ENCODE measurements around the gene HIBADH. TPM values are rescaled to one million over a fixed set of nuclear protein-coding genes. Genes with fewer than 3 reads are reported as not detected.

HIBADH gene
- total RNA-seq, 2 donors from 2014 or later, result 28.2 to 44.4 TPM

- Histone ChIP-seq H3K27ac (no peak overlapping the region), H3K4me3 (no peak overlapping the region), H3K9me3 (no peaks in the 10 kb centered on the region), H3K27me3 (no peaks in the 10 kb centered on the region), H3K9ac (ENCODE audit: low read depth in 2 of 2, low read length in 2 of 2) (no peak overlapping the region), H3K4me1 (no peaks in the 10 kb centered on the region), H3K36me3 (no peaks in the 10 kb centered on the region)
- intact Hi-C loops (cut with DNase I), result no loop called here
- DNase-seq, result no peak
- no peak for TF ChIP-seq CTCF (IDR thresholded peaks at IDR 0.05)
Measured at GRCh38 chr7:27593226-27593625, 69.5 kb downstream of the HIBADH start.

GRCh38 chr7:27590416-27590815 lies 72.3 kb downstream of the HIBADH start:
- no peaks in the 10 kb centered on the region for H3K9me3 ChIP-seq
- no peak overlapping the region for H3K4me3 ChIP-seq
- intact Hi-C loops (cut with DNase I), result no loop called here
- H3K9ac ChIP-seq (ENCODE audit: low read depth in 2 of 2, low read length in 2 of 2), result no peak overlapping the region
- no peak overlapping the region for H3K27ac ChIP-seq
- H3K36me3 ChIP-seq, result no peaks in the 10 kb centered on the region
- H3K27me3 ChIP-seq, result no peaks in the 10 kb centered on the region
- DNase-seq, result no peak
- TF ChIP-seq CTCF (IDR thresholded peaks at IDR 0.05), result no peak
- H3K4me1 ChIP-seq, result no peaks in the 10 kb centered on the region

GRCh38 chr7:27587429-27587828 lies 75.3 kb downstream of the HIBADH start:
- no peaks in the 10 kb centered on the region for H3K4me1 ChIP-seq
- H3K4me3 ChIP-seq, result no peak overlapping the region
- intact Hi-C loops (cut with DNase I), result loop anchor here (10.0 kb wide), 1 partner anchor 327 kb away; no protein-coding TSS in a partner anchor
- H3K9me3 ChIP-seq, result no peaks in the 10 kb centered on the region
- TF ChIP-seq CTCF (IDR thresholded peaks at IDR 0.05), result no peak
- no peak for DNase-seq
- H3K9ac ChIP-seq (ENCODE audit: low read depth in 2 of 2, low read length in 2 of 2), result no peak overlapping the region
- no peak overlapping the region for H3K27ac ChIP-seq
- no peaks in the 10 kb centered on the region for H3K36me3 ChIP-seq
- no peaks in the 10 kb centered on the region for H3K27me3 ChIP-seq

- Histone ChIP-seq H3K27me3 (no peaks in the 10 kb centered on the region), H3K4me1 (no peaks in the 10 kb centered on the region), H3K36me3 (no peaks in the 10 kb centered on the region), H3K9ac (ENCODE audit: low read depth in 2 of 2, low read length in 2 of 2) (no peak overlapping the region), H3K9me3 (no peaks in the 10 kb centered on the region), H3K27ac (no peak overlapping the region), H3K4me3 (no peak overlapping the region)
- intact Hi-C loops (cut with DNase I), result loop anchor here (10.0 kb wide), 1 partner anchor 328 kb away; no protein-coding TSS in a partner anchor
- DNase-seq, result peak; percentile 34
- TF ChIP-seq CTCF (IDR thresholded peaks at IDR 0.05), result no peak
Measured at GRCh38 chr7:27586825-27587224, 75.9 kb downstream of the HIBADH start.

GRCh38 chr7:27585781-27586447 lies 76.8 kb downstream of the HIBADH start:
- DNase-seq, result no peak
- no peaks in the 10 kb centered on the region for H3K27me3 ChIP-seq
- TF ChIP-seq CTCF (IDR thresholded peaks at IDR 0.05), result no peak

More at GRCh38 chr7:27585781-27586447, 76.8 kb downstream of the HIBADH start:
- Histone ChIP-seq H3K4me3 (no peak overlapping the region), H3K9me3 (no peaks in the 10 kb centered on the region), H3K9ac (ENCODE audit: low read depth in 2 of 2, low read length in 2 of 2) (no peak overlapping the region), H3K36me3 (no peaks in the 10 kb centered on the region), H3K4me1 (no peaks in the 10 kb centered on the region), H3K27ac (no peak overlapping the region)
- intact Hi-C loops (cut with DNase I), result loop anchor here (10.0 kb wide), 1 partner anchor 329 kb away; no protein-coding TSS in a partner anchor
